Left ventricle myocardium inferior (tissue), 1 donor: ENCODE data around the gene ASGR1. TPM values are rescaled to one million over a fixed set of nuclear protein-coding genes. Genes with fewer than 3 reads are reported as not detected.

Source experiments
- DNase-seq: peaks from one replicate; pipeline ENCODE4 v3.0.0-alpha.2; 2020
- H3K27ac ChIP-seq: fragments of 200-600 bp; replicated peaks from 2 replicates; pipeline ENCODE4 v1.8.0; 2021
- H3K27me3 ChIP-seq: fragments of 200-600 bp; 2 replicates; pipeline ENCODE4 v1.8.0; 2021; ENCODE audit warnings: low read depth
- H3K36me3 ChIP-seq: fragments of 200-600 bp; 2 replicates; pipeline ENCODE4 v1.8.0; 2021
- H3K4me1 ChIP-seq: fragments of 200-600 bp; 2 replicates; pipeline ENCODE4 v1.8.0; 2021
- H3K4me3 ChIP-seq: fragments of 200-600 bp; 2 replicates; pipeline ENCODE4 v1.8.0; 2021; ENCODE audit warnings: mild to moderate bottlenecking, moderate library complexity
- H3K9me3 ChIP-seq: fragments of 200-600 bp; replicated peaks from 2 replicates; pipeline ENCODE4 v1.8.0; 2021
- CTCF ChIP-seq: fragments of 200-600 bp; IDR thresholded peaks from 2 replicates; pipeline ENCODE4 v1.8.0; 2021; ENCODE audit warnings: antibody characterized with exemption, mild to moderate bottlenecking, borderline replicate concordance
- intact Hi-C: fragments of 100-400 bp; cut with micrococcal nuclease; formaldehyde crosslinking; loops from one replicate; pipeline ENCODE4 v1.11.0; 2022
- total RNA-seq: library from RNA; stranded (reverse); fragmentation: NEBNext Ultra II Directional; extraction: Animal tissue kit (Norgen Biotek cat#: 25700); gene quantifications from one replicate; pipeline ENCODE4 v1.2.1, GENCODE V29; 2021
- donor health status: DM: no; HTN: yes; CAD: no; lungs with severe emphysema.

The ASGR1 gene
- total RNA-seq, 1 donor from 2014 or later: 0.14 TPM

- DNase-seq: no peak
- TF ChIP-seq CTCF: no peak
- Histone ChIP-seq H3K36me3 (peaks cover 49% of the 10 kb centered on the region), H3K27ac (no peak overlapping the region), H3K4me3 (no peak overlapping the region), H3K9me3 (no peaks in the 10 kb centered on the region), H3K4me1 (no peaks in the 10 kb centered on the region), H3K27me3 (no peaks in the 10 kb centered on the region)
- intact Hi-C loops: no loop called here
These were observed 17.7 kb upstream of the ASGR1 start for GRCh38 chr17:7196651-7197401.

- intact Hi-C loops: no loop called here
- no peak for DNase-seq
- H3K4me3 ChIP-seq: no peak overlapping the region
- TF ChIP-seq CTCF: no peak
- H3K27me3 ChIP-seq: no peaks in the 10 kb centered on the region
- peaks cover 42% of the 10 kb centered on the region for H3K36me3 ChIP-seq
- H3K27ac ChIP-seq: no peak overlapping the region
- no peaks in the 10 kb centered on the region for H3K4me1 ChIP-seq
- no peaks in the 10 kb centered on the region for H3K9me3 ChIP-seq
These were observed 16.8 kb upstream of the ASGR1 start for GRCh38 chr17:7195971-7196370.

GRCh38 chr17:7192271-7192937 lies 13.2 kb upstream of the ASGR1 start:
- Histone ChIP-seq H3K9me3 (no peaks in the 10 kb centered on the region), H3K27me3 (no peaks in the 10 kb centered on the region), H3K4me1 (no peaks in the 10 kb centered on the region), H3K4me3 (no peak overlapping the region), H3K36me3 (peaks cover 41% of the 10 kb centered on the region), H3K27ac (no peak overlapping the region)
- no peak for TF ChIP-seq CTCF
- intact Hi-C loops: no loop called here
- no peak for DNase-seq

- DNase-seq: no peak
- Histone ChIP-seq H3K27ac (no peak overlapping the region), H3K9me3 (no peaks in the 10 kb centered on the region), H3K4me1 (no peaks in the 10 kb centered on the region), H3K36me3 (peaks cover 36% of the 10 kb centered on the region), H3K27me3 (no peaks in the 10 kb centered on the region), H3K4me3 (no peak overlapping the region)
- intact Hi-C loops: no loop called here
- TF ChIP-seq CTCF: no peak
These were observed 12.6 kb upstream of the ASGR1 start for GRCh38 chr17:7191571-7192270.

GRCh38 chr17:7191069-7191468 lies 11.9 kb upstream of the ASGR1 start:
- TF ChIP-seq CTCF: no peak
- intact Hi-C loops: no loop called here
- H3K36me3 ChIP-seq: peaks cover 29% of the 10 kb centered on the region
- H3K4me3 ChIP-seq: no peak overlapping the region
- no peaks in the 10 kb centered on the region for H3K9me3 ChIP-seq
- no peaks in the 10 kb centered on the region for H3K4me1 ChIP-seq
- H3K27me3 ChIP-seq: no peaks in the 10 kb centered on the region
- no peak for DNase-seq
- H3K27ac ChIP-seq: no peak overlapping the region
